A673 (cell line): ENCODE data around the gene STPG4. TPM values are rescaled to one million over a fixed set of nuclear protein-coding genes. Genes with fewer than 3 reads are reported as not detected.

ENCODE experiments used
- BruUV-seq: library from RNA; stranded (reverse); fragments of 400-500 nt; replicated peaks from 2 replicates; lab custom pipeline; 2021; lab: Mats Ljungman, UMichigan
- CTCF ChIA-PET: fragments of 300-600 bp; sonication (Branson Sonifier 250); formaldehyde crosslinking; loops from one replicate; lab custom pipeline; 2022; ENCODE audit warnings: antibody characterized with exemption; lab: Charles Lee
- POLR2A ChIA-PET: fragments of 300-600 bp; sonication (Branson Sonifier 250); formaldehyde crosslinking; loops from one replicate; lab custom pipeline; 2022; ENCODE audit warnings: antibody characterized with exemption; ENCODE audit not compliant: low non-redundant PET; lab: Charles Lee
- DNase-seq: peaks from one replicate; pipeline ENCODE4 v3.0.0-alpha.2; 2015; ENCODE audit warnings: low spot score
- H3K27ac ChIP-seq: fragments of 200-600 bp; sonication (generic); 2 replicates; pipeline ENCODE4 v1.5.1; 2016; ENCODE audit warnings: mixed run types, low read depth, mild to moderate bottlenecking, mixed read lengths, antibody characterized with exemption, low read length; ENCODE audit not compliant: poor library complexity, severe bottlenecking
- H3K27me3 ChIP-seq: fragments of 200-600 bp; sonication (generic); replicated peaks from 2 replicates; pipeline ENCODE4 v1.6.1; 2017; ENCODE audit warnings: mixed run types, low read depth, mild to moderate bottlenecking, mixed read lengths, antibody characterized with exemption, low read length; ENCODE audit not compliant: insufficient read depth, poor library complexity
- H3K36me3 ChIP-seq: fragments of 200-600 bp; sonication (generic); 2 replicates; pipeline ENCODE4 v1.6.1; 2016; ENCODE audit warnings: mixed run types, mild to moderate bottlenecking, mixed read lengths, antibody characterized with exemption, low read length; ENCODE audit not compliant: insufficient read depth, poor library complexity, severe bottlenecking
- H3K4me1 ChIP-seq: fragments of 200-600 bp; sonication (generic); 2 replicates; pipeline ENCODE4 v1.6.1; 2017; ENCODE audit warnings: mixed run types, mild to moderate bottlenecking, mixed read lengths, antibody characterized with exemption, low read length; ENCODE audit not compliant: insufficient read depth, poor library complexity, severe bottlenecking
- H3K4me3 ChIP-seq: fragments of 200-600 bp; sonication (generic); 2 replicates; pipeline ENCODE4 v1.5.1; 2016; ENCODE audit warnings: low read depth, mixed run types, mild to moderate bottlenecking, mixed read lengths, low read length; ENCODE audit not compliant: poor library complexity, severe bottlenecking
- H3K9me3 ChIP-seq: fragments of 200-600 bp; sonication (generic); 2 replicates; pipeline ENCODE4 v1.6.1; 2016; ENCODE audit warnings: mixed run types, low read depth, mild to moderate bottlenecking, mixed read lengths, antibody characterized with exemption, low read length; ENCODE audit not compliant: poor library complexity, severe bottlenecking
- EZH2 ChIP-seq: fragments of 200-600 bp; sonication (generic); IDR thresholded peaks from 2 replicates; pipeline ENCODE4 v1.6.1; 2017; ENCODE audit warnings: borderline replicate concordance, low read depth, mild to moderate bottlenecking, mixed read lengths, antibody characterized with exemption, low read length; ENCODE audit not compliant: poor library complexity, severe bottlenecking
- intact Hi-C: fragments of 100-400 bp; cut with micrococcal nuclease; formaldehyde crosslinking; loops from one replicate; pipeline ENCODE4 v1.10.0; 2022; ENCODE audit not compliant: unreplicated experiment
- total RNA-seq: library from RNA; stranded (reverse); gene quantifications from 2 replicates; pipeline ENCODE4 v1.2.3, GENCODE V29; 2021
- TF ChIP-seq, protein P1 (sequence below): fragments of 300-800, 200-600 bp; sonication (generic); conservative IDR thresholded peaks from 2 replicates; pipeline ENCODE4 v1.5.1; 2017; ENCODE audit warnings: low read depth, mild to moderate bottlenecking, antibody characterized with exemption, low read length, moderate library complexity, mixed read lengths

STPG4 gene
- total RNA-seq, 1 experiment from 2014 or later, result 0.75 TPM

DNA sequence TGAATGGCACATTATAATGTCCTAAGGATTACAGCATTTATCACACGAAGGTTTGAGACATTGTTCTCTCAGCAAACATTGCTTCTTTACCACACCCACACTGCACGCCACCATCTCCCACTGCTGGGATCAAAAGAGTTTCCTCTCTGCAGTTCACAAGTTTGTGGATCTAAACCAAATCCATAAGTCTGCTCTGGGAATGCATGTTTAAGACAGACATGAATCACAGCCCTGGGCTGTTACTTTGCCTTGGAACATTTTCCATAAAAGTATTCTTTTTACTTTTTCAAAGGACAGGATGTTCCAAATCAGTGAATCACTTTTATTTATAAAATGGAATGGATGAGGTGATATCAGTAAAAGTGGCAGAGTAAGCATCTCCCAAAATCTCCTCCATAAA is 36.1 kb downstream of the STPG4 start:
- ChIA-PET CTCF (no interaction called here), POLR2A (no interaction called here)
- Histone ChIP-seq H3K36me3 (no peaks in the 10 kb centered on the region), H3K9me3 (no peaks in the 10 kb centered on the region), H3K4me1 (no peaks in the 10 kb centered on the region), H3K27me3 (no peaks in the 10 kb centered on the region), H3K27ac (no peak overlapping the region), H3K4me3 (no peak overlapping the region)
- BruUV-seq, result no TSS peak
- TF ChIP-seq EZH2, result no peak
- TF ChIP-seq, protein P1, sequence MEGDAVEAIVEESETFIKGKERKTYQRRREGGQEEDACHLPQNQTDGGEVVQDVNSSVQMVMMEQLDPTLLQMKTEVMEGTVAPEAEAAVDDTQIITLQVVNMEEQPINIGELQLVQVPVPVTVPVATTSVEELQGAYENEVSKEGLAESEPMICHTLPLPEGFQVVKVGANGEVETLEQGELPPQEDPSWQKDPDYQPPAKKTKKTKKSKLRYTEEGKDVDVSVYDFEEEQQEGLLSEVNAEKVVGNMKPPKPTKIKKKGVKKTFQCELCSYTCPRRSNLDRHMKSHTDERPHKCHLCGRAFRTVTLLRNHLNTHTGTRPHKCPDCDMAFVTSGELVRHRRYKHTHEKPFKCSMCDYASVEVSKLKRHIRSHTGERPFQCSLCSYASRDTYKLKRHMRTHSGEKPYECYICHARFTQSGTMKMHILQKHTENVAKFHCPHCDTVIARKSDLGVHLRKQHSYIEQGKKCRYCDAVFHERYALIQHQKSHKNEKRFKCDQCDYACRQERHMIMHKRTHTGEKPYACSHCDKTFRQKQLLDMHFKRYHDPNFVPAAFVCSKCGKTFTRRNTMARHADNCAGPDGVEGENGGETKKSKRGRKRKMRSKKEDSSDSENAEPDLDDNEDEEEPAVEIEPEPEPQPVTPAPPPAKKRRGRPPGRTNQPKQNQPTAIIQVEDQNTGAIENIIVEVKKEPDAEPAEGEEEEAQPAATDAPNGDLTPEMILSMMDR, result no peak
- DNase-seq, result no peak
- intact Hi-C loops, result no loop called here

DNA sequence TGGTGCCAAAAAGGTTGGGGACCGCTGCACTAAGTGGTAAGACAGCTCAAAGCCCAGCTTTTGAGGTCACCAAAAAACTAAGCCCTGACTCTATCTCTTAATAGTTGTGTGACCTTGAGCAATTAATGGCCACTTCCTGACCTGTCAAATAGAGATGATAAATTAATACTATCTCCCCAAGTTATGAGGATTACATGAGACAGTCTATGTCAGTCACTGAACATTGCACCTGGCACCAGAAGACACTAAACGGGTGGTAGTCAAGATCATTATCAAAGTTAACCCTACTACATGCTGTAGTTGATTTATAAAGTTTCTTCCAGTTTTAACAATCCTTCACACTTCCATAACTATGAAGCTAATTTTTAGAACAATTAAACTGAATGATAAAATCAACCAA is 36.5 kb downstream of the STPG4 start:
- Histone ChIP-seq H3K9me3 (no peaks in the 10 kb centered on the region), H3K4me3 (no peak overlapping the region), H3K4me1 (no peaks in the 10 kb centered on the region), H3K27ac (no peak overlapping the region), H3K36me3 (no peaks in the 10 kb centered on the region), H3K27me3 (no peaks in the 10 kb centered on the region)
- intact Hi-C loops, result no loop called here
- no TSS peak for BruUV-seq
- TF ChIP-seq, protein P1, result no peak
- TF ChIP-seq EZH2, result no peak
- ChIA-PET POLR2A (no interaction called here), CTCF (no interaction called here)
- DNase-seq, result no peak

DNA sequence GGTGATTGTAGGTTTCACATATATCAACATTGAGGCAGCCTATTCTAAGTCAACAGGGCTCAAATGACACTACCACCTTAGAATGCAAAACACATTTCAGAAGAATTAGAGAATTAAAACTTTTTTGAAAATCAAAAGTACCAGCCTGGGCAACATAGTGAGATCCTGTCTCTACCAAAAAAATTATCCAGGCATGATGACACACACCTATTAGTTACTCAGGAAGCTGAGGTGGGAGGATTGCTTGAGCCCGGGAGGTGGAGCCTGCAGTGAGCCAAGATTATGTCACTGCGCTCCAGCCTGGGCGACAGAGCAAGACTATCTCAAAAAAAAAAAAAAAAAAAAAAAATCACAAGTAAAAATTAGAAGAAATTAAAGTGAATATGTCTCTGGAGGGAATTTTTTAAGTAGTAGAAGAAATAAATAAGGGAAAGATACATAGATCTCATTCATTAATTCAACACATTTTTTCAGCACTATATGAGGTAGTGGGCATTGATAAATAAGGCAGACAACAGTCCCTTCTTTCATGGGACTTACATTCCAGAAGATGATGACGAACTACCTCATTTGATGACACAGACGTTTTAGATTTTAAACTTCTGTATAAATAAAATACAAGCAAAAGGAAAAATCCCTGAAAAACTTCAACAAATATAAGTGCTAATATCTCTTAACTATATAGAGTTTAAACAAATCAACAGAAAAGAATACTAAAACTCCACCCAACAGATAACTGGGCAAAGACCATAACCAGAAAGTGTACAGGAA is 42.3 kb downstream of the STPG4 start:
- DNase-seq, result no peak
- POLR2A ChIA-PET, result no interaction called here
- CTCF ChIA-PET, result no interaction called here

More for the DNA sequence above, 42.3 kb downstream of the STPG4 start:
- Histone ChIP-seq H3K4me1 (no peaks in the 10 kb centered on the region), H3K9me3 (no peaks in the 10 kb centered on the region), H3K27me3 (no peaks in the 10 kb centered on the region), H3K4me3 (no peak overlapping the region), H3K27ac (no peak overlapping the region), H3K36me3 (no peaks in the 10 kb centered on the region)
- BruUV-seq, result no TSS peak
- intact Hi-C loops, result no loop called here
- no peak for TF ChIP-seq EZH2
- TF ChIP-seq, protein P1, result no peak
